Endothelial cell of umbilical vein (primary cell): Measurements from ENCODE around the gene IER5.

Experiments used
- CTCF ChIP-seq, 2 donors: IDR thresholded peaks; 1 replicate in 1 of 2; 2 replicates in 1 of 2; pipeline ENCODE4 v1.5.1; 2011; ENCODE audit warnings: low read length in 2 of 2, mild to moderate bottlenecking in 2 of 2, moderate library complexity in 2 of 2, control low read depth in 1 of 2, inconsistent platforms in 1 of 2, low read depth in 1 of 2; ENCODE audit not compliant: insufficient read depth in 1 of 2; ENCODE audit errors: extremely low read depth in 1 of 2
- EZH2 ChIP-seq: IDR thresholded peaks from 2 replicates; pipeline ENCODE4 v1.6.1; 2012; ENCODE audit warnings: borderline replicate concordance, low read depth, mild to moderate bottlenecking, moderate library complexity, low read length, inconsistent platforms; ENCODE audit not compliant: severe bottlenecking
- POLR2A ChIP-seq: IDR thresholded peaks from 2 replicates; pipeline ENCODE4 v1.6.1; 2012; ENCODE audit warnings: low read depth, mild to moderate bottlenecking, control low read depth, low read length

- TF ChIP-seq CTCF (IDR thresholded peaks at IDR 0.05; ENCODE audit: extremely low read depth in 1 of 2, insufficient read depth in 1 of 2, low read depth in 1 of 2, low read length in 2 of 2) (no peak), EZH2 (no peak), POLR2A (no peak)
These were observed 29.1 kb upstream of the IER5 start for GRCh38 chr1:181059435-181059834.
